Measurements from ENCODE around the gene ATOH8. TPM values are rescaled to one million over a fixed set of nuclear protein-coding genes. Genes with fewer than 3 reads are reported as not detected.

Gene ATOH8
- total RNA-seq, 1 donor from 2014 or later, result 1.8 TPM

GRCh38 chr2:85748039-85748734, 5.6 kb upstream of the ATOH8 start:
- H3K27me3 Mint-ChIP-seq (ENCODE audit: unreplicated experiment), result peaks cover 12% of the 10 kb centered on the region
- DNase-seq (ENCODE audit: low spot score), result no peak
- no peak overlapping the region for H3K27ac Mint-ChIP-seq (ENCODE audit: unreplicated experiment)
- TF ChIP-seq, protein P1, sequence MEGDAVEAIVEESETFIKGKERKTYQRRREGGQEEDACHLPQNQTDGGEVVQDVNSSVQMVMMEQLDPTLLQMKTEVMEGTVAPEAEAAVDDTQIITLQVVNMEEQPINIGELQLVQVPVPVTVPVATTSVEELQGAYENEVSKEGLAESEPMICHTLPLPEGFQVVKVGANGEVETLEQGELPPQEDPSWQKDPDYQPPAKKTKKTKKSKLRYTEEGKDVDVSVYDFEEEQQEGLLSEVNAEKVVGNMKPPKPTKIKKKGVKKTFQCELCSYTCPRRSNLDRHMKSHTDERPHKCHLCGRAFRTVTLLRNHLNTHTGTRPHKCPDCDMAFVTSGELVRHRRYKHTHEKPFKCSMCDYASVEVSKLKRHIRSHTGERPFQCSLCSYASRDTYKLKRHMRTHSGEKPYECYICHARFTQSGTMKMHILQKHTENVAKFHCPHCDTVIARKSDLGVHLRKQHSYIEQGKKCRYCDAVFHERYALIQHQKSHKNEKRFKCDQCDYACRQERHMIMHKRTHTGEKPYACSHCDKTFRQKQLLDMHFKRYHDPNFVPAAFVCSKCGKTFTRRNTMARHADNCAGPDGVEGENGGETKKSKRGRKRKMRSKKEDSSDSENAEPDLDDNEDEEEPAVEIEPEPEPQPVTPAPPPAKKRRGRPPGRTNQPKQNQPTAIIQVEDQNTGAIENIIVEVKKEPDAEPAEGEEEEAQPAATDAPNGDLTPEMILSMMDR (IDR thresholded peaks at IDR 0.05; ENCODE audit: unreplicated experiment), result no peak
- peaks cover 3% of the 10 kb centered on the region for H3K36me3 Mint-ChIP-seq (ENCODE audit: low read depth, unreplicated experiment)
- no peaks in the 10 kb centered on the region for H3K9me3 Mint-ChIP-seq (ENCODE audit: unreplicated experiment)
- H3K4me1 Mint-ChIP-seq (ENCODE audit: unreplicated experiment), result peaks cover 5% of the 10 kb centered on the region
- H3K4me3 Mint-ChIP-seq (ENCODE audit: unreplicated experiment), result no peak overlapping the region

DNA sequence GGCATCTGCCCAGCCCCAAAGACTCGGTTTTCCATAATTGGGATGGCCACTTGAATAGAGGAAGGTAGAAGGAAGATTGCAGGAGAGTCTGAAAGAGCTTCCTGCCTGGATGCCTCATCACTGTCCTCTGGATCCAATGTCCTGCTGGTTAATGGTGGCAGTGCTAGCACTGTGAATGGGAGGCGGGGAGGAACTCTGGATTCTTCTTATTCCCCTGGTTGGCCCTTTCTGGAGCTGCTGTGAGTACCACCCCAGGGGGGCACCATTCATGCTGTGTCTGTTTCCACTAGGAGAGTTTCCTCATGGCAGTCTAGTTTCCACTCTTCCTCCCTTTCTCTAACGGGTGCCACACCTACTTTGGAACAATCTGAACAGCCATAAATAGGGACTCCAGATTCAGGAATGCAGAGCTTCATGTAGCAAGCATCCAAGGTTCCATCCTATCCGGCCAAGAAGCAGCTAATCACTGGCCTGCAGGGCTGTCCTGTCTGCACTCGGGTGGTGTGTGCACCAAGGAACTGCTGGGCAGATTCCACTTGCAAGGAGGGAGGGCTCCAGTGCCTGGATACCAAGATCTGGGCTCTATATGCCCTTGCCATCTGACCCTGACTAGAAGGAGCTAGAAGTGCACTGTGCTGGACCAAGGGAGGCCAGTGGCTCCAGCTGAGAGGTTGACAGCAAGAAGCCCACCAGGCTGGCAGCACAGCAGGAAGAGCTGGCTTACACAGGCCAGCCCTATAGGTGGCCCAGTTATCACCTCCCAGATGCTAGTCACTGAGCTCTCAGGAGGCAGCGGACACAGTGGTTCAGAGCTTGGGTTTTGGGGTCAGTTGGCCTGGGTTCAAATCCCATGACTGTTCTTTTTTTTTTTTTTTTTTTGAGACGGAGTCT, 4.6 kb upstream of the ATOH8 start:
- peaks cover 5% of the 10 kb centered on the region for H3K4me1 Mint-ChIP-seq (ENCODE audit: unreplicated experiment)
- TF ChIP-seq, protein P1 (IDR thresholded peaks at IDR 0.05; ENCODE audit: unreplicated experiment), result no peak
- peaks cover 3% of the 10 kb centered on the region for H3K36me3 Mint-ChIP-seq (ENCODE audit: low read depth, unreplicated experiment)
- no peak for DNase-seq (ENCODE audit: low spot score)
- no peak overlapping the region for H3K27ac Mint-ChIP-seq (ENCODE audit: unreplicated experiment)
- no peaks in the 10 kb centered on the region for H3K9me3 Mint-ChIP-seq (ENCODE audit: unreplicated experiment)
- H3K27me3 Mint-ChIP-seq (ENCODE audit: unreplicated experiment), result peaks cover 12% of the 10 kb centered on the region
- no peak overlapping the region for H3K4me3 Mint-ChIP-seq (ENCODE audit: unreplicated experiment)

GRCh38 chr2:85750587-85751575, 2.9 kb upstream of the ATOH8 start:
- Mint-ChIP-seq H3K27me3 (ENCODE audit: unreplicated experiment) (peaks cover 16% of the 10 kb centered on the region), H3K27ac (ENCODE audit: unreplicated experiment) (no peak overlapping the region)
- DNase-seq (ENCODE audit: low spot score), result peak; percentile 79

GRCh38 chr2:85751627-85752026, 2.2 kb upstream of the ATOH8 start:
- Mint-ChIP-seq H3K36me3 (ENCODE audit: low read depth, unreplicated experiment) (peaks cover 3% of the 10 kb centered on the region), H3K27ac (ENCODE audit: unreplicated experiment) (no peak overlapping the region), H3K4me3 (ENCODE audit: unreplicated experiment) (no peak overlapping the region), H3K27me3 (ENCODE audit: unreplicated experiment) (peaks cover 20% of the 10 kb centered on the region), H3K9me3 (ENCODE audit: unreplicated experiment) (no peaks in the 10 kb centered on the region), H3K4me1 (ENCODE audit: unreplicated experiment) (peaks cover 7% of the 10 kb centered on the region)
- TF ChIP-seq, protein P1 (IDR thresholded peaks at IDR 0.05; ENCODE audit: unreplicated experiment), result no peak
- DNase-seq (ENCODE audit: low spot score), result no peak

More at GRCh38 chr2:85750587-85751575, 2.9 kb upstream of the ATOH8 start:
- peaks cover 7% of the 10 kb centered on the region for H3K4me1 Mint-ChIP-seq (ENCODE audit: unreplicated experiment)
- H3K36me3 Mint-ChIP-seq (ENCODE audit: low read depth, unreplicated experiment), result peaks cover 3% of the 10 kb centered on the region
- H3K4me3 Mint-ChIP-seq (ENCODE audit: unreplicated experiment), result no peak overlapping the region
- H3K9me3 Mint-ChIP-seq (ENCODE audit: unreplicated experiment), result no peaks in the 10 kb centered on the region
- TF ChIP-seq, protein P1 (IDR thresholded peaks at IDR 0.05; ENCODE audit: unreplicated experiment), result peak; percentile 85
